K562 (cell line): ENCODE measurements around the gene KCTD13. TPM values are rescaled to one million over a fixed set of nuclear protein-coding genes. Genes with fewer than 3 reads are reported as not detected.

Source experiments
- ATAC-seq: fragments of 200-7000 bp; cut with Tn5 transposase; 3 replicates; pipeline ENCODE4 v1.9.1; 2020; ENCODE audit warnings: moderate library complexity
- BruUV-seq: library from RNA; stranded (reverse); fragments of 400-500 nt; replicated peaks from 2 replicates; lab custom pipeline; 2021; lab: Mats Ljungman, UMichigan
- CTCF ChIA-PET: fragments of 300-600 bp; formaldehyde crosslinking; extraction: SDS; loops from one replicate; lab custom pipeline; 2021; ENCODE audit warnings: low intra/inter-chr PET ratio; lab: Yijun Ruan, JAX
- POLR2A ChIA-PET: fragments of 300-600, 350-650 bp; sonication (Branson Sonifier 250); formaldehyde crosslinking; extraction: SDS; loops from one replicate; lab custom pipeline; 2021; ENCODE audit warnings: antibody characterized with exemption, inconsistent platforms; lab: Yijun Ruan, JAX
- DNase-seq, 4 experiments: peaks; one replicate each; pipeline versions ENCODE4 v3.0.0 to v3.0.0-alpha.2; 2011 to 2018; ENCODE audit warnings: low spot score in 3 of 4, mixed read lengths in 3 of 4; ENCODE audit errors: extremely low read depth in 1 of 4
- FAIRE-seq: peaks from 2 replicates; lab custom pipeline; 2011; peaks lifted over from hg19 to GRCh38; lab: Jason Lieb, UNC
- H2AFZ ChIP-seq: 2 replicates; pipeline ENCODE4 v1.6.0; 2011; ENCODE audit warnings: low read depth, low read length, control low read depth, inconsistent platforms
- H3K27ac ChIP-seq: fragments of 200-600 bp; 3 replicates; pipeline ENCODE4 v1.8.0; 2011; ENCODE audit warnings: low read depth, mild to moderate bottlenecking, control low read depth, inconsistent platforms, low read length, moderate library complexity, mixed read lengths; ENCODE audit errors: extremely low read depth
- H3K27me3 ChIP-seq, 2 experiments: fragments of 300-600 bp in 1 of 2; 2 replicates in 1 of 2; 3 replicates in 1 of 2; pipeline versions ENCODE4 v1.6.0 to v1.8.0; 2011; ENCODE audit warnings: inconsistent platforms in 2 of 2, low read length in 2 of 2, mild to moderate bottlenecking in 1 of 2, mixed read lengths in 1 of 2, moderate library complexity in 1 of 2; ENCODE audit not compliant: control insufficient read depth in 2 of 2, insufficient read depth in 2 of 2
- H3K36me3 ChIP-seq: fragments of 300-600 bp; 3 replicates; pipeline ENCODE4 v1.8.0; 2011; ENCODE audit warnings: mild to moderate bottlenecking, low read length, inconsistent platforms; ENCODE audit not compliant: control insufficient read depth, insufficient read depth
- H3K4me1 ChIP-seq, 2 experiments: fragments of 200-600 bp in 1 of 2; replicated peaks in 1 of 2; 2 replicates in 1 of 2; 3 replicates in 1 of 2; pipeline versions ENCODE4 v1.5.1 to v1.8.0; 2011; ENCODE audit warnings: inconsistent platforms in 2 of 2, low read length in 2 of 2, mild to moderate bottlenecking in 1 of 2, mixed read lengths in 1 of 2, moderate library complexity in 1 of 2; ENCODE audit not compliant: control insufficient read depth in 2 of 2, insufficient read depth in 2 of 2
- H3K4me2 ChIP-seq: 2 replicates; pipeline ENCODE4 v1.6.1; 2011; ENCODE audit warnings: low read length, control low read depth, inconsistent platforms, mixed read lengths; ENCODE audit not compliant: insufficient read depth
- H3K4me3 ChIP-seq: fragments of 200-600 bp; sonication (generic), shearing (Covaris generic); 2 replicates; pipeline ENCODE4 v1.5.1; 2016; ENCODE audit warnings: control low read depth, inconsistent platforms
- H3K79me2 ChIP-seq: fragments of 200-600 bp; 3 replicates; pipeline ENCODE4 v1.8.0; 2011; ENCODE audit warnings: low read length, inconsistent platforms; ENCODE audit not compliant: control insufficient read depth, insufficient read depth
- H3K9ac ChIP-seq, 2 experiments: 2 replicates each; pipeline versions ENCODE4 v1.6.0 to v1.6.1; 2011; ENCODE audit warnings: low read depth in 2 of 2, low read length in 2 of 2, control low read depth in 1 of 2, inconsistent platforms in 1 of 2, mild to moderate bottlenecking in 1 of 2, mixed read lengths in 1 of 2; ENCODE audit not compliant: insufficient read depth in 1 of 2
- H3K9me1 ChIP-seq: one replicate; pipeline ENCODE4 v1.6.0; 2011; ENCODE audit warnings: inconsistent platforms, mild to moderate bottlenecking, low read length, moderate library complexity; ENCODE audit not compliant: control insufficient read depth, insufficient read depth
- H3K9me3 ChIP-seq: replicated peaks from 2 replicates; pipeline ENCODE4 v1.5.1; 2011; ENCODE audit warnings: low read depth, low read length, inconsistent platforms; ENCODE audit not compliant: control insufficient read depth, insufficient read depth
- H4K20me1 ChIP-seq: replicated peaks from 2 replicates; pipeline ENCODE4 v1.6.1; 2011; ENCODE audit warnings: low read length, inconsistent platforms, mixed read lengths; ENCODE audit not compliant: control insufficient read depth, insufficient read depth
- BCL6 ChIP-seq: fragments of 250-450 bp; sonication (Bioruptor Pico); IDR thresholded peaks from 2 replicates; pipeline ENCODE4 v1.4.0; 2020
- CBX5 ChIP-seq: IDR thresholded peaks from 2 replicates; pipeline ENCODE4 v1.6.1; 2014; ENCODE audit warnings: low read depth, borderline replicate concordance
- CHCHD3 ChIP-seq: fragments of 250-450 bp; sonication (Bioruptor Pico); IDR thresholded peaks from 2 replicates; pipeline ENCODE4 v2.1.2; 2022; ENCODE audit warnings: mild to moderate bottlenecking
- ESRRA ChIP-seq: fragments of 450-650 bp; IDR thresholded peaks from 2 replicates; pipeline ENCODE4 v1.6.1; 2014; ENCODE audit warnings: low read depth, mild to moderate bottlenecking, moderate library complexity, borderline replicate concordance
- ETV6 ChIP-seq, 3 experiments: fragments of 150-350 bp in 1 of 3; sonication (generic) in 1 of 3; formaldehyde crosslinking in 1 of 3; IDR thresholded peaks; 2 replicates each; pipeline versions ENCODE4 v1.6.1 to v1.8.0; 2014 to 2022; ENCODE audit warnings: borderline replicate concordance in 2 of 3, low read depth in 2 of 3, antibody characterized with exemption in 1 of 3, low read length in 1 of 3, mild to moderate bottlenecking in 1 of 3, missing genetic modification reagents in 1 of 3
- GTF2A2 ChIP-seq: IDR thresholded peaks from 2 replicates; pipeline ENCODE4 v1.6.1; 2016; ENCODE audit warnings: mild to moderate bottlenecking, missing genetic modification characterization, missing compliant biosample characterization
- MYBL2 ChIP-seq, 2 experiments: fragments of 450-650 bp in 1 of 2; sonication (generic) in 1 of 2; formaldehyde crosslinking in 1 of 2; IDR thresholded peaks; 2 replicates each; pipeline versions ENCODE4 v1.6.1 to v1.8.1; 2017 to 2022; ENCODE audit warnings: borderline replicate concordance in 1 of 2, inconsistent platforms in 1 of 2, low read depth in 1 of 2, mild to moderate bottlenecking in 1 of 2, missing genetic modification reagents in 1 of 2, moderate library complexity in 1 of 2
- SP2 ChIP-seq: IDR thresholded peaks from 2 replicates; pipeline ENCODE4 v1.6.1; 2011; ENCODE audit warnings: mild to moderate bottlenecking, low read depth, low read length, moderate library complexity; ENCODE audit not compliant: poor library complexity, severe bottlenecking; ENCODE audit errors: extremely low read depth
- STAT5B ChIP-seq: fragments of 250-450 bp; sonication (Bioruptor Pico); IDR thresholded peaks from 2 replicates; pipeline ENCODE4 v1.8.0; 2021; ENCODE audit warnings: mild to moderate bottlenecking, inconsistent platforms
- ZBTB33 ChIP-seq: sonication (generic); formaldehyde crosslinking; IDR thresholded peaks from 2 replicates; pipeline ENCODE4 v1.8.1; 2023; ENCODE audit warnings: mild to moderate bottlenecking, missing genetic modification reagents
- WGBS: fragments of 100-300 bp; shearing (Covaris generic); methylation state at CpG from one replicate; pipeline ENCODE4 v1.1.6; 2016; ENCODE audit warnings: low coverage, mixed read lengths; ENCODE audit not compliant: insufficient coverage; ENCODE audit errors: missing lambda C conversion rate; 5-methylcytosine and 5-hydroxymethylcytosine counted together
- in situ Hi-C: fragments of 300-500 bp; cut with MboI; formaldehyde crosslinking; loops from 4 replicates; pipeline ENCODE4 v1.15.0; 2018; ENCODE audit warnings: inconsistent platforms, mixed read lengths
- intact Hi-C: fragments of 100-400 bp; cut with micrococcal nuclease; formaldehyde crosslinking; loops from 2 replicates; pipeline ENCODE4 v1.14.2; 2022
- polyA plus RNA-seq, 8 experiments: library from polyadenylated mRNA; depleted of rRNA in 4 of 8; stranded (reverse) in 5 of 8; unstranded in 3 of 8; fragments of >200 nt; fragmentation: Nextera tagmentation in 2 of 8; fragmentation: Illumina TruSeq in 1 of 8; extraction: Ambion mirVana in 2 of 8; extraction: Trizol in 1 of 8; gene quantifications; 2 replicates each; pipeline versions ENCODE4 v1.2.1 to v1.2.3, GENCODE V29; 2011 to 2014; ENCODE audit warnings: inconsistent platforms in 1 of 8, missing spikeins in 1 of 8
- total RNA-seq, 7 experiments: library from RNA; depleted of rRNA in 6 of 7; stranded (reverse); fragments of >200 nt in 6 of 7; fragmentation: Illumina TruSeq in 2 of 7; extraction: Trizol in 2 of 7; gene quantifications; 2 replicates each; pipeline versions ENCODE4 v1.2.1 to v1.2.3, GENCODE V29; 2011 to 2021; ENCODE audit warnings: low replicate concordance in 1 of 7

The KCTD13 gene
- total and polyA plus RNA-seq, 9 of the 15 experiments (the other 6 are each of a cell fraction or from before 2014, with no cell fraction given) = 1.0 to 20.6 (median 9.8) TPM

DNA sequence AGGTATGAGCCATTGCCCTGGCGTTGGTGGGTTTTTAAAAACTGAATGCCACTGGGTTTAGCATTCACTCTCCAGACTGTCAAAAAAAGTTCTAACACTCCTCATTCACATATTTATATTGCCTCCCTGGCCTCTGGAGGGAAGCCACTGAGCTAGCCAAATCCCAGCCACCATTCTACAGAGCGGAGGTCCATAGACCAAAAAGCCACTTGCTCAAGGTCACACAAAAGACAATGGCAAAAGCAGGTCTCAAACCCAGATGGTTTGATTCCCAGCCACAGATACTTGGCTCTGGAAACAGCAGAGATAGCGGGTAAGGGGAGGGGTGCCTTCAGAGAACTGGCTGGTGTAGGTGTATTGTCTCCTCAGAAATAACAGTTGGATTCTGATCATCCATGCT lies 45.0 kb downstream of the KCTD13 start:
- in situ Hi-C loops = no loop called here
- no TSS peak for BruUV-seq
- WGBS = 18% methylated on average over 3 of the region's 3 CpGs

DNA sequence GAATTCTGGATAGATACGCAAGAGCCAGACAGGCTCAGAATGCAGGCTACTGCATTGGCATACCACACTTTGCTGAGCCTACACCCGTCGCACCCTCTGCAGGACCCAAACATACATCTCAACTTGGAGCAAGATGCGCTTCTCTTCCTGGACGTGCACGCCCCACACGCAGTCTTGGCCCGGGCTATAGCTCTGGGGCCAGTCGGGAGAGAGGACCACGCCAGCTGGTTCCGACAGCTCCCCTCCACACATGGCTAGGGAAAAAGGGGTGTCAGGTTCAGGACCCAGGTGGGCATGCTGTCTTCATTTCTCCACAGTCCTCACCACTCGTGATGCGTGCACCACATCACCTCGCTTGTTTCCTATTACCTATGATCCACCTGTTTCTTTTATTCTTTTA lies 47.9 kb downstream of the KCTD13 start:
- BruUV-seq = no TSS peak
- no peak overlapping the region for H3K4me2 ChIP-seq
- no peak overlapping the region for H3K4me3 ChIP-seq
- no peaks in the 10 kb centered on the region for H4K20me1 ChIP-seq
- H2AFZ ChIP-seq = peak overlapping the region; percentile 2; the same call in 1 of the 2 replicates
- H3K4me1 ChIP-seq = peaks cover 8 to 29% of the 10 kb centered on the region in 2 experiments; a peak in 4 of 5 replicates
- DNase-seq = no peak
- WGBS = 50% methylated on average over 14 of the region's 14 CpGs
- POLR2A ChIA-PET = interaction anchor here (0.5 to 1.8 kb wide), 4 partner anchors 10 to 1216 kb away, joined by 3 to 5 read pairs (median 4); partner anchors contain the start of genes CDIPT and VKORC1
- CTCF ChIA-PET = no interaction called here
- H3K79me2 ChIP-seq = no peaks in the 10 kb centered on the region
- no peaks in the 10 kb centered on the region for H3K9me1 ChIP-seq
- intact Hi-C loops (no loop called here), in situ Hi-C loops (no loop called here)
- no peaks in the 10 kb centered on the region for H3K36me3 ChIP-seq
- H3K9me3 ChIP-seq = no peaks in the 10 kb centered on the region
- no peak overlapping the region for H3K27ac ChIP-seq
- no peak for FAIRE-seq
- no peak for TF ChIP-seq STAT5B (CRISPR knock-in tag)
- no peak for TF ChIP-seq ETV6 (IDR thresholded peaks at IDR 0.05; ENCODE audit: borderline replicate concordance in 1 of 2, low read depth in 2 of 2, low read length in 1 of 2)
- no peak for TF ChIP-seq ETV6 (CRISPR knock-in tag; IDR thresholded peaks at IDR 0.05; ENCODE audit: borderline replicate concordance)
- no peak for TF ChIP-seq CHCHD3 (CRISPR knock-in tag)
- TF ChIP-seq BCL6 (CRISPR knock-in tag) = no peak
- TF ChIP-seq SP2 = no peak
- TF ChIP-seq GTF2A2 (tag) = no peak
- no peak for TF ChIP-seq CBX5
- no peak for TF ChIP-seq ZBTB33 (CRISPR knock-in tag)
- TF ChIP-seq, all 486 proteins: peak for 0
- Histone ChIP-seq H3K27me3 (peaks cover 6 to 7% of the 10 kb centered on the region in 2 experiments; a peak in 4 of 5 replicates), H3K9ac (no peak overlapping the region)
- no peak for ATAC-seq

More for the DNA sequence above, 45.0 kb downstream of the KCTD13 start:
- Histone ChIP-seq H3K27me3 (peaks cover 8 to 17% of the 10 kb centered on the region in 2 experiments; a peak in 4 of 5 replicates), H3K9ac (no peak overlapping the region), H3K4me1 (peaks cover 5 to 20% of the 10 kb centered on the region in 2 experiments; a peak in 3 of 5 replicates), H4K20me1 (no peaks in the 10 kb centered on the region), H2AFZ (no peak overlapping the region), H3K9me1 (no peaks in the 10 kb centered on the region), H3K4me2 (no peak overlapping the region), H3K9me3 (no peaks in the 10 kb centered on the region), H3K36me3 (no peaks in the 10 kb centered on the region), H3K79me2 (no peaks in the 10 kb centered on the region), H3K4me3 (no peak overlapping the region), H3K27ac (no peak overlapping the region)
- ChIA-PET CTCF (no interaction called here), POLR2A (interaction anchor here (0.8 kb wide), 1 partner anchor 18 kb away, joined by 4 read pairs; the partner anchor contains the start of gene SEZ6L2)
- intact Hi-C loops = no loop called here
- DNase-seq = no peak
- no peak for TF ChIP-seq MYBL2 (IDR thresholded peaks at IDR 0.05; ENCODE audit: low read depth)
- no peak for TF ChIP-seq MYBL2 (CRISPR knock-in tag; IDR thresholded peaks at IDR 0.05; ENCODE audit: borderline replicate concordance)
- peak; percentile 46; the same call in 1 of the 2 replicates for TF ChIP-seq ESRRA
- ATAC-seq = no peak
- FAIRE-seq = no peak
